Measurements from ENCODE around the gene ZMYND19. TPM values are rescaled to one million over a fixed set of nuclear protein-coding genes. Genes with fewer than 3 reads are reported as not detected.
A peak's percentile ranks its signal among the peaks of the same experiment; 100 is the strongest.

ZMYND19 gene
- polyA plus RNA-seq, 1 experiment, result 14.9 TPM

DNA sequence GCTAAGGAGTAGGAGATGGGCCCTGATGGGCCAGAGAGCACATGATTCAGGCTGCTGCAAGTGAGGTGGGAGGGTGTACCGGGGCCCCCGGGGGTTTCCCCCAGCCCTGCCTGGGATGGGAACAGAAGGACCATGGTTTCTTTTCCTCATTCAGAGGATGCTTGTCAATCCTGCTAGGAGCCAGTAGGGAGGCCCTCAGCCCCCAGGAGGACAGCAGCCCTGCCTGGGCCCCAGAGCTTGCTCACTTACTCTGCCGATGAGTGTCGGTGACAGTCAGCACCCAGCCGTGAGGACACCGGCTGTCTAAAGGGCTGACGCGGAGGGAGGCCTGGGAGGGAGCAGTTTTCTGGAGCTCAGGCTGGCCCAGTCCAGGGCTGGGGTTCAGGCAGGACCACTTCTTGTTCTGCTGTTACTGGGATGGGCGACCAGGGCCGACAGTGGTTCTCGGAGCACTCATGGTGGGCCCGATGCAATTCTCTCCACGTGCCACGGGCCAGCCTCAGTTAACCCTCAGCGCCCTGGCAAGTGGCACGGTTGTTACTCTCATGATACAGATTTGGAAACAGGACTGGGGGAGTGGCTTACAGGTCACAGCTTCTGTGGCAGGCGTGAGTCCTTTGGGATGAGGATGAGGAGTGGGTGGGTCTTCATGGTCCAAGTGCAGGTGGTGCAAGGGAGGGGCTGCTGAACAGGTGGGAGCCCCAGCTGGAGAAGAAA lies 17.0 kb upstream of the ZMYND19 start:
- peak overlapping the region; percentile 73; the same call in 1 of the 2 replicates for H3K4me3 ChIP-seq (ENCODE audit: low read depth, low read length)
- no peak for DNase-seq (ENCODE audit: low read depth)
- no peaks in the 10 kb centered on the region for H3K36me3 ChIP-seq (ENCODE audit: control insufficient read depth, insufficient read depth, low read length)
- ChIA-PET CTCF (no interaction called here), POLR2A (interaction anchor here (0.6 kb wide), 1 partner anchor 28 kb away, joined by 16 read pairs; no protein-coding TSS in a partner anchor)
- TF ChIP-seq, protein P1, sequence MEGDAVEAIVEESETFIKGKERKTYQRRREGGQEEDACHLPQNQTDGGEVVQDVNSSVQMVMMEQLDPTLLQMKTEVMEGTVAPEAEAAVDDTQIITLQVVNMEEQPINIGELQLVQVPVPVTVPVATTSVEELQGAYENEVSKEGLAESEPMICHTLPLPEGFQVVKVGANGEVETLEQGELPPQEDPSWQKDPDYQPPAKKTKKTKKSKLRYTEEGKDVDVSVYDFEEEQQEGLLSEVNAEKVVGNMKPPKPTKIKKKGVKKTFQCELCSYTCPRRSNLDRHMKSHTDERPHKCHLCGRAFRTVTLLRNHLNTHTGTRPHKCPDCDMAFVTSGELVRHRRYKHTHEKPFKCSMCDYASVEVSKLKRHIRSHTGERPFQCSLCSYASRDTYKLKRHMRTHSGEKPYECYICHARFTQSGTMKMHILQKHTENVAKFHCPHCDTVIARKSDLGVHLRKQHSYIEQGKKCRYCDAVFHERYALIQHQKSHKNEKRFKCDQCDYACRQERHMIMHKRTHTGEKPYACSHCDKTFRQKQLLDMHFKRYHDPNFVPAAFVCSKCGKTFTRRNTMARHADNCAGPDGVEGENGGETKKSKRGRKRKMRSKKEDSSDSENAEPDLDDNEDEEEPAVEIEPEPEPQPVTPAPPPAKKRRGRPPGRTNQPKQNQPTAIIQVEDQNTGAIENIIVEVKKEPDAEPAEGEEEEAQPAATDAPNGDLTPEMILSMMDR (IDR thresholded peaks at IDR 0.05; ENCODE audit: insufficient read depth, low read depth, low read length), result no peak
- H3K27me3 ChIP-seq (ENCODE audit: control insufficient read depth, insufficient read depth, low read length), result no peaks in the 10 kb centered on the region; the same call in 1 of the 2 replicates

DNA sequence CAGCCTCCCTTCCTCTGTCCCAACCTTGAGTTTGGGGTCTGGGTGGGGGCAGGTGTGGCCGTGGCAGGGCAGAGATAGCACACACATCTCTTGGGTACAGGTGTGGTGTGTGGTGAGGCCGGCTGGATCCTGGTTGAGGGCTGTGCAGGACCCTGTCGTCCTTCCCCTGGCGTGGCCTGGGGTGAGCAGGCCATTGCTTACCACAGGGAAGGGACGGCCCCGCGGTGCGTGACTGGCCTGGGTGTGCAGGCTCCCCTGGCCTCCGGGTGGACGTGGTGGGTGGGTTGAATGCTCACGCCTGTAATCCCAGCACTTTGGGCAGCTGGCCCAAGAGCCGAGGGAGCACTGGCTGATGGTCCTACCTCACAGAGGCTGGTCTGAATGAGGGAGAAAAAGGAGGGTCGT lies 16.4 kb upstream of the ZMYND19 start:
- POLR2A ChIA-PET, result interaction anchor here (0.6 kb wide), 1 partner anchor 27 kb away, joined by 16 read pairs; no protein-coding TSS in a partner anchor
- Histone ChIP-seq H3K27me3 (ENCODE audit: control insufficient read depth, insufficient read depth, low read length) (no peaks in the 10 kb centered on the region; the same call in 1 of the 2 replicates), H3K4me3 (ENCODE audit: low read depth, low read length) (peak overlapping the region; percentile 73), H3K36me3 (ENCODE audit: control insufficient read depth, insufficient read depth, low read length) (no peaks in the 10 kb centered on the region)
- TF ChIP-seq, protein P1 (IDR thresholded peaks at IDR 0.05; ENCODE audit: insufficient read depth, low read depth, low read length), result no peak
- CTCF ChIA-PET, result no interaction called here
- DNase-seq (ENCODE audit: low read depth), result no peak

DNA sequence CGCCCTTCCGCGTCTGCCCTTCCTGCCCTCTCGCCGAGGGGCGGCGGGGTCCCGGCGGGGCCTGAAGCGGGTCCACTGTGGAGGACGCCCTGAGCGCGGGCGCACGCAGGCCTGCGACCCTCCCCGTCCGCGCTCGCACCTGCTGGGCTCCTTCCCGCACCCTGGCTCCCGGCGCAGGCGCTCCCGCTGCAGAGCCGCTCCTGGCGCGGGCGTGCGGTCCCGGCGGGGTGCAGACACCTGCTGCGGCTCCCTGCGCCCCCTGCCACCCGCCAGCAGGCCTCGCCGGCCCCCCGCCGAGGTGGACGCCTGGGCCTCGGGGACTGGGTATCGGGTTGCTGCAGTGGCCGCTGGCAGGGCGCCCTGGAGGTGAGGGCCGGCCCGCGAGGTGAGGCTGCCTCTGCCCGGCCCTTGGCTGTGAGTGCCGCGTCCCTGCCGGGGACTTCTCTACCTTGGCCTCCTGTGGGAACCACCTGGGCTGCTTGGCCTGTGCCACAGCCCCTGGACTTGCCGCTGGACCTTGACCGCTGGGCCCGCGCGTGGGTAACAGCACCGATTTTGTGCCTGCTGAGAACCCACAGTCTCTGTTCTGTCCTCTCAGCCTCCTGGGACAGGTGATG lies 15.8 kb upstream of the ZMYND19 start:
- TF ChIP-seq, protein P1 (IDR thresholded peaks at IDR 0.05; ENCODE audit: insufficient read depth, low read depth, low read length), result no peak
- DNase-seq (ENCODE audit: low read depth), result no peak
- Histone ChIP-seq H3K4me3 (ENCODE audit: low read depth, low read length) (peak overlapping the region; percentile 73), H3K36me3 (ENCODE audit: control insufficient read depth, insufficient read depth, low read length) (no peaks in the 10 kb centered on the region), H3K27me3 (ENCODE audit: control insufficient read depth, insufficient read depth, low read length) (no peaks in the 10 kb centered on the region; the same call in 1 of the 2 replicates)
- CTCF ChIA-PET, result no interaction called here
- POLR2A ChIA-PET, result no interaction called here

DNA sequence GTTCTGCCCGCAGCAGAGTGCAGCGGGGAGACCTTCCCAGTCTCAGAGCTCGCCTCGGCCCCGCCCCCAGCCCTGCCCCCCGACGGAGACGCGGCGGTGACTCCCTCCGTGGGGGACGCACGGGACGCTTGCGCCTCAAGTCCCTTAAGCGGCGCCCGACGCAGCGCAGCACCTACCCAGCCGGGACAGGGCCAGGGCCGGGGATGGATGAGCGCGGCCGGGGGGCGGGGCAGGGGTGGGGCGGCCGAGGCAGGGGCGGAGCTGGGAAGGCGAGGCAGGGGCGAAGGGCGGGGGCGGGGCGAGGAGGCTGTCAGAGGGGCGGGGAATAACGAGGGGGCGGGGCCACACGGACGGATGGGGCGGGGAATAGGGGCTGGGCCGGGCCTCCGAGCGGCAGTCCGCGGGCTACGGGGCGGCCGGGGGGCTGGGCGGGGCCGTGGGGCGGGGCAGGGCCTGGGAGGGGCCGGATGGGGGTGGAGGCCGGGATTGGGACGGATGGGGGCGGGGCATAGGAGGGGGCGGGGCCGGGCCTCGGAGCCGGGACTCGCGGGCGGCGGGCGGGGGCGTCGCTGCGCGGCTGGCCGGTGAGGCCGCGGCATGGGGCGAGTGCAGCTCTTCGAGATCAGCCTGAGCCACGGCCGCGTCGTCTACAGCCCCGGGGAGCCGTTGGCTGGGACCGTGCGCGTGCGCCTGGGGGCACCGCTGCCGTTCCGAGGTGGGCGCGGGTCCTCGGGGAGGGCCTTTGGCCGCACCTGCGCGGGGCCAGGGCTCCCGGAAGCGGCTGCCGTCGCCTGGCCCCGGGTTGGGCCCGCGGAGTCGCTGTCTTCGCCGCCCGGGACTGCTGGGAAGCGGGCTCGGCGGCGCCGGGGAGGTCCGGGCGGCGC lies 15.1 kb upstream of the ZMYND19 start, which contains the start of gene ARRDC1:
ARRDC1 (plus strand) TSS at position 566 of the 884 bp plus-strand sequence; CDS start at position 598, 32 bp downstream.
- TF ChIP-seq, protein P1 (IDR thresholded peaks at IDR 0.05; ENCODE audit: insufficient read depth, low read depth, low read length), result no peak
- CTCF ChIA-PET, result no interaction called here
- DNase-seq (ENCODE audit: low read depth), result no peak
- POLR2A ChIA-PET, result interaction anchor here (0.6 kb wide), 1 partner anchor 45 kb away, joined by 3 read pairs; no protein-coding TSS in a partner anchor
- Histone ChIP-seq H3K4me3 (ENCODE audit: low read depth, low read length) (peak within 1 kb of the TSS; percentile 73), H3K36me3 (ENCODE audit: control insufficient read depth, insufficient read depth, low read length) (no peaks in the 10 kb centered on the region), H3K27me3 (ENCODE audit: control insufficient read depth, insufficient read depth, low read length) (no peaks in the 10 kb centered on the region; the same call in 1 of the 2 replicates)

All from BJ (cell line).